ENCODE measurements around the gene PARD6B. TPM values are rescaled to one million over a fixed set of nuclear protein-coding genes. Genes with fewer than 3 reads are reported as not detected.
"Not testable (repeated sequence)": the region's sequence is repeated elsewhere in the genome, so short reads cannot be mapped to it uniquely, and the experiment has no call there.

The PARD6B gene
- total RNA-seq, 1 donor from 2014 or later: 9.3 TPM

DNA sequence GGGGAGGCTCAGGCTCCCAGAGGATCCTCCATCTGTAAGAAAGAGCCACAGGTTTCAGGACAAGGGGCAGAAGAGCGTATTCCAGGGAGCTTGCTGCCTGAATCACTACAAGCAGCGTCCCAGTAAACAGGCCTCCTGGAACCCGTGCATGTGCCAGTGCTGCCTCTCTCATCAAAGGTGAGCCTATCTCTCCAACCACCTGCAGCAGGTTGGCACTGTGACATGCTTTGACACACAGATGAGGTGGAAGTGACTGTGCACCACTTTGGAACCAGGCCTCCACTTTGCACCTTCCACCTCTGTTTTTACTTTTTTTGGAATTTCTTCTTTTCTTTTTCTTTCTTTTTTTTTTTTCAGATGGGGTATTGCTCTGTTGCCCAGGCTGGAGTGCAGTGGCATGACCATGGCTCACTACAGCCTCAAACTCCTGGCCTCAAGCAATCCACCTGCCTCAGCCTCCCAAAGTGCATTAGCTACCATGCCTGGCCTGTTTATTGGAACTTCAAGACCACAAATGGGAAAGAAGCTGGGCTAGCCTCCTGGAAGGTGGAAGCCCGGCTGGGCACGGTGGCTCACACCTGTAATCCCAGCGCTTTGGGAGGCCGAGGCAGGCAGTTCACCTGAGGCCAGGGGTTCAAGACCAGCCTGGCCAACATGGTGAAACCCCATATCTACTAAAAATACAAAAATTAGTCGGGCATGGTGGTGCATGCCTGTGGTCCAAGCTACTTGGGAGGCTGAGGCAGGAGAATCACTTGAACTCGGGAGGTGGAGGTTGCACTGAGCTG lies 27.5 kb upstream of the PARD6B start:
- DNase-seq: not testable (repeated sequence)

DNA sequence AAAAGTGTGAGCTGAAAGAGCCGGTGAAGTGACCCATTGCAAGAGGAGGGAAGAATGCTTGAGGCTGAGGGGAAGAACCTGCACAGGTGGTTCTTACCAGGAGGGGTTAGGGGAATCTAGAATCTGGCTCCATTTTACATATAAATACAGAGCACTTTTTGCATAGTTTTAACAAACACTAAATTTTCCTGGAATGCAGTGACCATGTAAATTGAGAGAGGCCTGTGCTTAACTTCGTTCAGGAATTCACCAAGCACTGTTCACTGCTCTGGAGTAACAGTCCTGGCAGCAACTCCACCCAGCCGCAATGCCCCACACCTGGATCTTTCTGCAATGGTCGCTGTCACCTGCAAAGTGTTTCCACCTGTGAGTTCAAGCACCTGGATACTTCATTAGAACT lies 26.9 kb upstream of the PARD6B start:
- DNase-seq: no peak

DNA sequence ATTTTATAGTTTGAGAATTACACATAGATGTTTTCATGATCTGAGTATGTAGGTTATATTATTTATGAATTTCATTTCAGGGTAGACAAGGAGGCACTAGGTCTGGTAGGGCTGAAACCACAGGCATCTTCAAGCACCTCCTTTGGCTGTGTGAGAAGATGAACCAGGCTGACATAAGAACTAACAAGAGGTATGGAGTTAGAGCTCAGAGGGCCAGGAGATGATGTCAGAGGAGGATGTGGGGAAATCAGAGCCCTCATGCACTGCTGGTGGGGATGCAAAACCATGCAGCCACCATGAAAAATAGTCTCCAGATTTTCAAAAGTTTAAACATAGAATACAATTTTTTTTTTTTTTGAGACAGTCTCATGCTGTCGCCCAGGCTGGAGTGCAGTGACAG lies 26.4 kb upstream of the PARD6B start:
- DNase-seq: no peak

- DNase-seq: peak; percentile 86
These were observed 22.3 kb upstream of the PARD6B start for GRCh38 chr20:50708845-50709635.

GRCh38 chr20:50709636-50709973 lies 21.8 kb upstream of the PARD6B start:
- no peak for DNase-seq

- DNase-seq: no peak
These were observed 20.8 kb upstream of the PARD6B start for GRCh38 chr20:50710492-50711063.

DNA sequence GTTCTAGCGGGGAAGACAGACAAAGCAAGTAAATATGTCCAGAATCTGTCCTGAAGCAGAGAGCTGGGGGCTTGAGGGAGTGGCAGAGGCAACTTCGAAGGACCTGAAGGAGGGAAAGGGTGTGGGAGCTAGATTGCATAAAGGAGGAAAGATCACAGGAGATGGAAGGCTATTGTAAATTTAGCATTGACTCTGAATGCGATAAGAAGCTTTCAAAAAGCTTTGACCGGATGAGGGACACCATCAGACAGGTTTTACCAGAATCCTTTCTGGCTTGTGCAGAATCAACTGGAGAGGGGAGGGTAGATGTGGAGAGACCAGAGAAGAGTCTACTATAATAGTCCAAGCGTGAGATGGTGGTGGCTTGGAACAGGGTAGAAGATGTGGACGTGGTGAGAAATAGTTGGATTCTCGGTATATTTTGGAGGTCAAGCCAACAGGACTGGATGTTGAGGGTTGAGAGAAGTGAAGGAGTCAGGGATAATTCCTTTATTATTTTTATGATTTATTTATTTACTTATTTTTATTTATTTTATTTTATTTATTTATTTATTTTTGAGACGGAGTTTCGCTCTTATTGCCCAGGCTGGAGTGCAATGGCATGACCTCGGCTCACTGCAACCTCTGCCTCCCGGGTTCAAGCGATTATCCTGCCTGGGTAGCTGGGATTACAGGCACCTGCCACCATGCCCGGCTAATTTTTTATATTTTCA lies 20.1 kb upstream of the PARD6B start:
- DNase-seq: no peak

- peak; percentile 44 for DNase-seq
These were observed 18.4 kb upstream of the PARD6B start for GRCh38 chr20:50712771-50713656.

DNA sequence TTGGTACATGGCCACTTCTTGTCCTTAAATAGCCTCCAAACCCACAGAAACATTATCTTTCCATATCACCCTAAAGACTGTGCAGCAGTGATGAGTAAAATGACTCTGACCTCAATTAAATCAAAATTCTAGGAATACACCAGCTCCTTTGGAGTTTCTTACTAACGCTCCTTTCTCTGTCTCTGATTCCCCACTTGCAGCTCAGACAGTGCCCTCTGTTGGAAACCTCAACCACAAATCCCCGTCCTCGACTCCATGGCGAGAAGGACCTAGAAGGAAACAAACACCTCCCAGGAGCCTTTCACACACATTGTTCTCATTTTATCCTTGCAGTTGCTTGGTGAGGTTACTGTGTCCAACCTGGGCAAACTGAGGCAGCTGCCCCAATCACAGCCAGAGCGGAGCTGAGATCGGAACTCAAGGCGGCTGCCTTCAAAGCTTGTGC lies 17.7 kb upstream of the PARD6B start:
- DNase-seq: peak; percentile 44

GRCh38 chr20:50714426-50714825 lies 17.0 kb upstream of the PARD6B start:
- not testable (repeated sequence) for DNase-seq

DNA sequence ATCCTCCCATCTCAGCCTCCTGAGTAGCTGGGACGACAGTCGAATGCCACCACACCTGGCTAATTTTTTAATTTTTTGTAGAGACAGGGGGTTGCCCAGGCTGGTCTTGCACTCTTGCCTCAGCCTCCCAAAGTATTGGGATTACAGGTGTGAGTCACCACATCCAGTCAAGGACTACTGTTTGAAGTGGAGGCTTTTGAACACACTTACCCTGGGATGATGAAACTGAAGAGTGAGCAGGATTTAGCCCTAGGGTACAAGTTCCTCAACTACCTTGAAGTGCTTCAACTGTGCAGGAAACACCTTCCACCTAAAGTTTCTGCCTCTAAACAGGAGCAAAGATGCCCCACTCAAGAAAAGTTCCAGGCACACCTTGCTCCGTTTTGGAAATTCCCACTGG lies 15.7 kb upstream of the PARD6B start:
- DNase-seq: no peak

DNA sequence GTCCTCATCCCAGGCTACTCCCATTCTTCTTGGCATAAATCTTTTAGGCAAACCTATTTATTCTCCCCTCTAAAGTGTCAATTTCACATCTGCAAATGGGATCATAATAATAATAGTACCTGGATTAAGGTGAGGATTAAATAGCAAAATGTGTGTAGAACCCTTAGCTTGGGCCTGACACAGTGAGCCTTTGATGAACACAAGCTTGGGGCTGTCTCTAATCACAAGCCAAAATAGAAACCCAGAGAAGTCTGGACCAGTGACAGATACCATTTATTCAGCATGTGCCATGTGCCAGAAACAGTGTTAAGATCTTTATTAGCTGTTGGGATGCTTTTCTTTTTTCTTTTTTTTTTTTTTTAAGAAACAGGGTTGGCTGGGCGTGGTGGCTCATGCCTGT lies 14.9 kb upstream of the PARD6B start:
- DNase-seq: no peak

- DNase-seq: no peak
These were observed 14.1 kb upstream of the PARD6B start for GRCh38 chr20:50717312-50717711.

GRCh38 chr20:50717974-50718761 lies 13.2 kb upstream of the PARD6B start:
- no peak for DNase-seq

DNA sequence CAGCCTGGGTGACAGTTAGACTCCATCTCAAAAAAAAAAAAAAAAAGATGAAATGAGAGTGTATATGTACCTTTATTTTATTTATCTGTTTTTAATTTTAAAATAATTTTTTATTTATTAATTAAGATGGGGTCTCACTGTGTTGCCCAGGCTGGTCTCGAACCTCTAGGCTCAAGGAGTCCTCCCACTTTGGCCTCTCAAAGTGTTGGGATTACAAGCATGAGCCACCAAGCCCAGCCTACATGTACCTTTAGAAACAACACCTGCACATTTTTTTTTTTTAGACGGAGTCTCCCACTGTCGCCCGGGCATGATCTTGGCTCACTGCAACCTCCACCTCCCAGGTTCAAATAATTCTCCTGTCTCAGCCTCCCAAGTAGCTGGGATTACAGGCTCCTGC lies 12.1 kb upstream of the PARD6B start:
- DNase-seq: no peak

GRCh38 chr20:50720026-50720425 lies 11.4 kb upstream of the PARD6B start:
- DNase-seq: no peak

- no peak for DNase-seq
These were observed 10.8 kb upstream of the PARD6B start for GRCh38 chr20:50720582-50720981.

GRCh38 chr20:50721881-50722281 lies 9.5 kb upstream of the PARD6B start:
- DNase-seq: no peak

- DNase-seq: no peak
These were observed 8.8 kb upstream of the PARD6B start for GRCh38 chr20:50722424-50723155.

DNA sequence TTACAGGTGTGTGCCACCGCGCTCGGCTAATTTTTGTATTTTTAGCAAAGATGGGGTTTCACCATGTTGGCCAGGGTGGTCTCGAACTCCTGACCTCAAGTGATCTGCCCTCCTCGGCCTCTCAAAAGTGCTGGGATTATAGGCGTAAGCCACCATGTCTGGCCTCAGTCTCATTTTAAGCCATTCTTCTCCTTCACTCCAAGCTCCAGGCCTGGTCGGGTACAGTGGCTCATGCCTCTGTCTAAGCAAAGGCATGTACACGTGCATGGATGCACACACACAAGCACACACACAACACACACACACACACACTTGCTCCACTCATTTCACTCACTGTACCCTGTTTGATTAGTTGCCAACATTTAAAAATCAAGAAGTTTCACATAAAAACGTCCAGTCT lies 7.7 kb upstream of the PARD6B start:
- DNase-seq: no peak
